GM21576 (cell line): ENCODE measurements around the gene FSIP2.
"Not testable (repeated sequence)": the region's sequence is repeated elsewhere in the genome, so short reads cannot be mapped to it uniquely, and the experiment has no call there.

ENCODE experiments used
- ATAC-seq: cut with Tn5 transposase; IDR thresholded peaks from one replicate; pipeline ENCODE4 v1.9.1; 2021; ENCODE audit warnings: mild to moderate bottlenecking, moderate library complexity; ENCODE audit not compliant: unreplicated experiment

FSIP2 gene

DNA sequence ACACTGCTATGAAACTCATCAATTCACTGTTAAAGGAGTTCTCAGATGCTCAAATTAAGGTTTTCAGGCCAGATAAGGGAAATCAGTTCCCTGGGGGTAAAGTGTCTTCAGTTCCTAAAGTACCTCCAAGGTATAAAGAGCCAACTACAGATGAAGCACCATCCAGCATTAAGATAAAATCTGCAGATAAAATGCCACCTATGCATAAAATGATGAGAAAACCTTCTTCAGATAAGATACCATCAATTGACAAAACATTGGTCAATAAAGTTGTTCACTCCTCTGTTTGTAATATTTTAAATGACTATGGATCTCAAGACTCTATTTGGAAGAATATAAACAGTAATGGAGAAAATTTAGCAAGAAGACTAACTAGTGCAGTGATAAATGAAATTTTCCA lies 68.2 kb downstream of the FSIP2 start:
- no peak for ATAC-seq

DNA sequence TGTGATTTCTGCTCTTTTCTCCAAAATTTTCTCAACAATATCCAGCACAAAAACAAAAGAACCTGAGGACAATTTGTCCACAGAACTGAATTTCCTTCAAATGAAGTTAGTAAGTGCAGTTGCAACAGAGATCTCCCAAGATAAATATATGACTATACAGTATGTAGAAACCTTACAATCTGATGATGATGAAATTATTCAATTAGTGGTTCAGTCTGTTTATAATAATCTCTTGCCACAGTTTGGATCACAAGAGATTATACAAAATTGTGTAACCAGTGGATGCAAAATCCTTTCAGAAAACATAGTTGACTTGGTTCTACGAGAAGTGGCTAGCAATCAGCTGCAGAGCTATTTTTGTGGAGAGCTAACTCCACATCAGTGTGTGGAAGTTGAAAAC lies 68.7 kb downstream of the FSIP2 start:
- no peak for ATAC-seq

DNA sequence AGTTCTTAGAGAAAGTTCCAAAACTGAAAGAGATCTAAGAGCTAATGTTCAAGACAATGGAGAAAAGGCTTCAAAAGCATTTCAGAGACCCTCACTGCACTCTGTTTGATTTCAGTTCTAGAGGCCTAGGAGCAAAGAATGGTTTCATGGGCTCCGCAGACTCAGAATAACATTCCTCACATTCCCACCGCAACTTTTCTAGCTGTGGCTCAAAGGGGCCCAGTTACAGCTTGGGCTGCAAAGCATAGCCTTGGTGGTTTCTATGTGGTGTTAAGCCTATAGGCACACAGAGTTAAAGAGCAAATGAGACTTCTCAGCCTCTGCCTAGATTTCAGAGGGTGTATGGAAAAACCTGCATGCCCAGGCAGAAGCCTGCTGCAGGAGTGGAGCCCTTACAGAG lies 73.0 kb downstream of the FSIP2 start:
- ATAC-seq = no peak

DNA sequence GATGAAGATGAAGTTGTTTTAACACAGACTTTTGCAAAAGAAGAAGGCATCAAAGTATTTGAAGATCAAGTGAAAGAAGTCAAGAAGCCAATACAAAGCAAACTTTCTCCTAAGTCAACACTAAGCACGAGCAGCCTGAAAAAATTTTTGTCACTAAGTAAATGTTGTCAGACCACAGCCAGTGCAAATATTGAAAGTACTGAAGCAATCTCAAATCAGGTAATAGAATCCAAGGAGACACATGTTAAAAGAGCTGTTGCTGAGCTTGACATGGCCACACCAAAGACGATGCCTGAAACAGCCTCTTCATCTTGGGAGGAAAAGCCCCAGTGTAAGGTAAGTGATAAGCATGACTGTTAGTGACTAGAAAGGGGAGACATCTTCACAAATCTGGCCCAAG lies 75.1 kb downstream of the FSIP2 start:
- no peak for ATAC-seq

DNA sequence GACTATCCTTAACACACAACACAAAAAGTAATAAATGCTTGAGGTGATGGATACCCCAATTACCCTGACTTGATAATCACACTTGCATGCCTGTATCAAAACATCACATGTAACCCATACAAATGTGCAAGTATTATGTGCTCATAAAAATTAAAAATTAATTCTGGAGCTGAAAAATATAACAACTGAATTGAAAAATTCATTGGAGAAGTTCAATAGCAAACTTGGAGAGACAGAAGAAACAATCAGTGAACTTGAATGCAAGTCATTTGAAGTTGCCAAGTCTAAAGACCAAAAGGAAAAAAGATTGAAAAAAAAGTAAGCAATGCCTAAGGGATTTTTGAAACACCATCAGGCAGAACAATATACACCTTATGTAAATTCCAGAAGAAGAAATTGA lies 79.4 kb downstream of the FSIP2 start:
- no peak for ATAC-seq

DNA sequence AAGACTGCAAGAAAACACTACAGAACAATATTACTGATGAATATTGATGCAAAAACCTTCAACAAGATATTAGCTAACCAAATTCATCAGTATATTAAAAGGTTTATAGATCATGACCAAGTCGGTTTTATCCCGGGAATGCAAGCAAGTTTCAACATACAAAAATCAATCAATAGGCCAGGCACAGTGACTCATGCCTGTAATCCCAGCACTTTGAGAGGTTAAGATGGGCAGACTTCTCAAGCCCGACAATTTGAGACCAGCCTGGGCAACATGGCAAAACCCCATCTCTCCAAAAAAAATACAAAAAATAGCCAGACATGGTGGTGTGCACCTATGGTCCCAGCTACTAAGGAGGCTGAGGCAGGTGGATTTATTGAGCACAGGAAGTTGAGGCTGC lies 82.9 kb downstream of the FSIP2 start:
- ATAC-seq = no peak

DNA sequence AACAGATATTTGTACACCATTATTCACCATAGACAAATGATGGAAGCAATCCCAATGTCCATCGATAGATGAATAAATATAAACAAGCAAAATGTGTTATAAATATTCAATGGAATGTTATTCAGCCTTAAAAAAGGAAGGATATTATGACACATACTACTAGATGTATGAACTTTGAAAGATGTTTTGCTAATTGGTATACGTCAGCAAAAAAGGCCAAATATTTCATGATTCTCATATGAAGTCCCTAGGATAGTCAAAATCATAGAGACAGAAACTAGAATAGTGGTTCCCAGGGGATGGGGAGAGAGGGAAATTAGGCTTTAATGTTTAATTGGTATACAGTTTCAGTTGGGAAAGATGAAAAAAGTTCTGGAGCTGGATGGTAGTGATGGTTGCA lies 85.2 kb downstream of the FSIP2 start:
- ATAC-seq = no peak

DNA sequence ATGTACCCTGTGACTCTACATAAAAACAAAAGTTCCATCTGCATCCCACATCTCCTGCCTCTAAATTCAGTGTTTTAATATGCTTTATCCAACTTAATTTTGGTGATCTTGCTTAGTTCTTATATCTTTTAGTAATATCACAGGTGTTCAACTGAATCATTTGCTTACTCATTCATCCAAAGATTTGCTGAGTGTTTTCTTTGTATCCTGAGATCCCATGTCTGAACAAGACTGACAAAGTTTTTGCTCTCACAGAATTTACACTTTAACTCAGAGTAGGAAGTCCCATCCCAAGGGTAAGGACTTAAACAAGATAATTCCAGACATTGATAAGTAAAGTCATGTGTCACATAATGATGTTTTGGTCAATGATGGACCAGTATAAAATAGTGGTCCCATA lies 87.0 kb downstream of the FSIP2 start:
- ATAC-seq = no peak

DNA sequence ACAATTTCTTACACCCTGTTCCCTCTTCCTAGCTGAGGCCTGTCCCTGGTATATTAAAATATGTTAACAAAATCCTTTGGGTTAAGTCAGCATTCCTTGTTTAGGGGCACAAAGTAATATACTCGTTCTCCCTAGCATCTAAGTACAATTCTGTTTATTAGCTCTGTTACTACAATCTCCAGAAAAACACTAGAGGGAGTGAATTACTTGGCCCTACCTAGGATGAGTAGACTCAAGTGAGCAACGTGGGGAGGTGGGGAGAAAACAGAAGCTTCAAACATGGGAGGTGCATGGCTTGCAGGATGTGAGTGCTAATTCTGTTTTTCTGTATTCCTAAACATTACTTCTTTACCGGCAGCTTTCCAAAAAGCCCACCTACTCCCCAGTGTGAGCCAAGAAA lies 89.7 kb downstream of the FSIP2 start:
- no peak for ATAC-seq

DNA sequence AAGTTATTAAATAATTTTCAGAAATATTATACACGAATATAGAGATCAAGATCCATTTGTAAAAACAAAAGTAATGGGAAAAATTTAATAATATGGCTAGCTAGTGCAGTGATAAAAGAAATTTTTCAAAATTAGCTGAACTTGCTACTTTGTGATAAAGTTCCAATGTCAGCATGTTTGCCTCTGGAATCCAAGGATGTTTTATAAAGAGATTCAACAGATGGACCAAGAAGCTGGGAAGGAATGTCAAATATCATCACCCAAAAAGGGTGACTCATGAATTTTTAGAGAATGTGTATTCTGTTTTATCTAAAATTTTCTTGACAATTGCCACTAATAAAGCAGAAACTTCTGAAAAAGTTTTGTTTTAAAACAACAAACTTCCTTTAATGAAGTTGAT lies 95.3 kb downstream of the FSIP2 start:
- ATAC-seq = no peak

DNA sequence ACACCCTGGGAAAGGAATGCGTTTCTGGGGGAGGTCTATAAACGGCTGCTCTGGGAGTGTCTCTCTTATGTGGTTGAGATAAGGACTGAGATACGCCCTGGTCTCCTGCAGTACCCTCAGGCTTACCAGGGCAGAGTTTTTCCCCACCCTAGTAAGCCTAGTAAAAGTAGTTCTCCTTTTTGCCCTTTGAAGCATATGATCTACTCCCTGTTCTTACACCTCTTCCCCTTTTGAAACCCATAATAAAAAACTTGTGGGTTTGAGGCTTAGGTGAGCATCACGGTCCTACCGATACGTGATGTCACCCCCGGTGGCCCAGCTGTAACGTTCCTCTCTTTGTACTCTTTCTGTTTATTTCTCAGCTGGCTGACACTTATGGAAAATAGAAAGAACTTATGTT lies 97.4 kb downstream of the FSIP2 start:
- ATAC-seq = no peak

DNA sequence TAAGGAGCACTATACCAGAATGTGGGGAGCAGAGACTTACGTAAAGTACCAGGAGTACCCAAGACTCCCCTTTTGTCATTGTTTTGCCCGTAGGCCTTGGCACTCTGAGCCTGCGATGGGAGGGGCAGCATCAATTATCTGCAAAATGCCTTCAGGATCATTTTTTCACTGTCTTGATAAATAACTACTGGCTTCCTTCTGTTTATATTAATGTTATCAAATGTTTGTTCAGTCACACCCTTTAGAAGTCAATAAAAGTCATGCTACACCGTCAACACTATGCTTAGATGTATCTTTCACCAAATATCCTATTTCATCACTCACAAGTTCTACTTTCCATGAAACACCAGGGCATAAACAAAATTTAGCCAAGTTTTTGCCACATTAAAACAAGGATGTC lies 116.3 kb downstream of the FSIP2 start:
- no peak for ATAC-seq

DNA sequence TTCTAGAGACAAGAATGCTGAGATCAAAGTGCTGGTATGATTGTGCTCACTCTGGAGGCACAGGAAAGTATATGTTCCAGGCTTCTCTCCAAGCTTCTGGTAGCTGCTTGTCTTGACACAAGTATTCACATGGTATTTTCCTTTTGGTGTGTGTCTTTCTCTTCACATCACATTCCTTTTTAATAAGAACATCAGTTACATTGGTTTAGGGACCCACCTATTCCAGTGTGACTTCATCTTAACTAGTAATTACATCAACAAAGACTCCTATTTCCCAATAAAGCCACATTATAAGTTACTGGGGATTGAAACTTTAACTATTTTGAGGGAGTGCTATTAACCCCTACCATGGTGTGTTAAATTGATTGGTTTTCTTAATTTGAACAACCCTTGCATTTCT lies 119.1 kb downstream of the FSIP2 start:
- no peak for ATAC-seq

DNA sequence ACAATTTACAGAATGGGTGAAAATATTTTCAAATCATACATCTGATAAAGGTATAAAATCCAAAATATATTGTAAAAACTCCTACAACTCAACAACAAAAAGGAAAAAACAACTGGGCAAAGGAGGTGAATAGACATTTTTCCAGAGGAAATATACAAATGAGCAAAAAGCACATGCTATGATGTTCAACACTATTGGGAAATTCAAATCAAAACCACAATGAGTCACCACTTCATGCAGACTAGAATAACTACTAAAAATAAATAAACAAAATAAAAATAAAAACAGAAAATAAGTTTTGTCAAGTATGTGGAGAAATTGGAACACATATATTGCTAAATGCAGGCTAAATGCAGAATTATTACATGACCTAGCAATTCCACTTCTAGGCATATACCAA lies 120.9 kb downstream of the FSIP2 start:
- ATAC-seq = no peak

DNA sequence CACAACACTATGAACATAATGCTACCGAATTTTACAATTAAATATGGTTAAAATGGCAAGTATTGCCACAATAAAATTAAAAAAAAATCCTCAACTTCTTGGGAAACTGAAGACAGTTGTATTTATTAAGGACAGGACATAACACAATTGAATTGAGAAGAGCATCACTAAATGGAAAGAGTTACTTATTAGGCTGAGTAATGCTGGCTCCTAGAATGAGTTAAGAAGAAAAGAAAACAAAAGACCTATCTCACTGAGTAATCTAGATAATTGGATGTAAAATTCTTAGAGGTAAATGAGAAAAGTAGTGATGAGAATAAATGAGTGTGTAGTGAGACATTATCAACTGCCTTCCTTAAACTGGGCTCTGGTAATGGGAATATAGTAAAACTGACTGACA lies 121.7 kb downstream of the FSIP2 start:
- ATAC-seq = no peak

DNA sequence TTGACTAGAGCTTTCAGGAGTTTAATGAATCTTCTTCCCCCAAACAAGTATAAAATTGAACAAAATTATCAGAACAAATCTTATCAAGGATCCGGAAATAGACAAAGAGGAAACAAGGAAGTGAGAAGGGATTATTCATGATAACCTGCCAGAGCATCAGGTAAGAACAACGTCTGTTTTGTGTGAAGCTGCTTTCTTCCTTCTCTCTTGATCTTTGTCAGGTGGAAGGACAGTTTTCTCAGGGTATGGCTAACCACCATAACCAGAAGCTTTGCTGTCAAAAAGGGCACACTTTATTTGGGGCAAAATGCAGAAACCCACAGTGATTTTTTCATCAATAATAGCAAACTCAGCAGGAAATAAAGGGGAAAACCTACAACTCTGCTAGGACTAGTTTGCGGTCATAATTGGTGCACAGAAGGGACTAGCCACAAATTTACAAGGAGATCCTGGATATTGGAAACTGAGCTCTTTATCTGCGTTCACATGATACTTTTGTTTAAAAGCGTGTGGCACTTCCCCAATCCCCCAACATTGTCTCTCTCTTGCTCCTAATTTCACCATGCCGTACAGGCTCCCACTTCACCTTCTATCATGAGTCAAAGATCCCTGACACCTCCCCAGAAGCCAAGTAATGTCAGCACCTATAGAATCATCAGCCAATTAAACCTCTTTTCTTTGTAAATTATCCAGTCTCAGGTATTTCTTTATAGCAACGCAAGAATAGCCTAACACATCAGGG lies 124.2 kb downstream of the FSIP2 start:
- ATAC-seq = no peak

DNA sequence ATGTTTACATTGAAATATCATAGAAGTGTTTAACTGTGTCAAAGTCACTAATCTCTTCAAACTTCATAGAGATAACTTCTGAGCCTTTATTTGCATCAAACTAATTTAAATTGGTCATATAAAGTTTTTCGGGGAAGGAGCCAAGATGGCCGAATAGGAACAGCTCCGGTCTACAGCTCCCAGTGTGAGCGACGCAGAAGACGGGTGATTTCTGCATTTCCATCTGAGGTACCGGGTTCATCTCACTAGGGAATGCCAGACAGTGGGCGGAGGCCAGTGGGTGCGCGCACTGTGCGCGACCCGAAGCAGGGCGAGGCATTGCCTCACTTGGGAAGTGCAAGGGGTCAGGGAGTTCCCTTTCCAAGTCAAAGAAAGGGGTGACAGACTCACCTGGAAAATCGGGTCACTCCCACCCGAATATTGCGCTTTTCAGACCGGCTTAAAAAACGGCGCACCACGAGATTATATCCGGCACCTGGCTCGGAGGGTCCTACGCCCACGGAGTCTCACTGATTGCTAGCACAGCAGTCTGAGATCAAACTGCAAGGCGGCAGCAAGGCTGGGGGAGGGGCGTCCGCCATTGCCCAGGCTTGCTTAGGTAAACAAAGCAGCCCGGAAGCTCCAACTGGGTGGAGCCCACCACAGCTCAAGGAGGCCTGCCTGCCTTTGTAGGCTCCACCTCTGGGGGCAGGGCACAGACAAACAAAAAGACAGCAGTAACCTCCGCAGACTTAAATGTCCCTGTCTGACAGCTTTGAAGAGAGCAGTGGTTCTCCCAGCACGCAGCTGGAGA lies 126.1 kb downstream of the FSIP2 start:
- not testable (repeated sequence) for ATAC-seq

DNA sequence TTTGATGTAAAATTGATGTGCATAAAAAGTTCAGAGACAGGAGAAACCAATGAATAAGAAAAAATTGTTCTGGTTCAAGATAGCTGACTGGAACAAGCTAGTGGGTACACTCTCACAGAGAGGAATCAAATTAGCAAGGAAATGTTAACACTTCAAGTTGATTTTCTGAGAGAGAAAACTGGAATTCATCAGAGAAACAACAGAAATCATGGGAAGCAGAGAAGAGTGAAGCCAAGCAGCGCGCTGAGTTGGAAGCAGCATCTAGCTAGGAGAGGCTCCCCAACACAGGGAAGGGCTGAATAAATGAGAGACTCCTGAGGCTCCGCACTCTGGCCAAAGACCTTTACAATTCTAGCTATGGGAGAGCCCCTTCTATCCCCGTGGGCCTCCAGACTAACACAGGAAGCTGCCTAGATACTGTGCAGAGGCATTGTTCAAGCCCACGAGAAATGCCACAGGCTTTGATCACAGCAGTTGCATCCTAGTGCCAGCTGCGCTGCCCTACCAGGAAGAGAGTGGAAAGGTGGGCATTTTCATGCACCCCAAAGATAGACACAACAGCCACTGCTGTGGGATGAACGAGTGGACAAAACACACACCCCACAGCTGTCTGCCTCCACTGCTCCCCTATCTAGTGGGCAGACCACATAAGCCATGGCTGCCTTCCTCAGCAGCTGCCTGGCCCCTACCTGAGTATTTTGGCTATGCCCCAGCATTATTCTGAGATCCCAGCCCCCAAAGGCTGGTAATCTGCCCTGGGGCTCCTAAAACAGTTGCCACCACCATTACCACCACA lies 136.7 kb downstream of the FSIP2 start:
- ATAC-seq = no peak

DNA sequence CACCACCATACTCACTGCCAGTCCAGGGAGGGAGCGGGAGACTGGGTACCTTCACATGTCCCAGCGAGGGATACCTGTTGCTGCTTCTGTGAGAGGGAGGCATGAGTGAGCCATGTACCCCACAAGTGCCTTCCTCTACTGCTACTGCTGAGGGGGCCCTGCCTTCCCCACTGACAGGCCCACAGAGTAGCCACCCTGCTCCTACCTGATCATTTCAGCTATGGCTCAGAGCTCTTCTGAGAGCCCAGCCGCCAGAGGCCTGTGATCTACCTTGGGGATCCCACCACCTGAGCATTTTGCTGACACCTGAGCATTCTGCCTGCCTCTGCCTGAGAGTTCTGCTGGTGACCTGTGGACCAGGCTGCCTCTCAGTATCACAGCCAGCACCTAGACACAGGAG lies 137.6 kb downstream of the FSIP2 start:
- no peak for ATAC-seq

DNA sequence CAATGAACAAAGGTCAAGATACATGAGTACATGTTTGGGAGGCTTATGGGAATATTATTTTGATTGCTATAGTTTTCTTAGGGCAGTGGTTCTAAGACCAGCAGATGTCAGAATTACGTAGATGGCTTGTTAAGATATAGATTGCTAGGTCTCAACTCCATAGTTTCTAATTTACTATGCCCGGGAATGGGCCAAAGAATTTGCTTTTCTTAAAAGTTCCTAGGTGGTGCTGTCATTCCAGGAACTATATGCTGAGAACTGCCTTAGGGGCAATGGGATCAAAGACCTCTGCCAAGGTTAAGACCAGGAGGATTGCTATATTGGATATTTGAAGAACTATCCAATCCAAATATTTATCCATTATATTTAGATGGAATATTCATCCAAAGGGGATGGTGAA lies 141.8 kb downstream of the FSIP2 start:
- no peak for ATAC-seq
